Ovary (tissue), 3 donors: ENCODE measurements around the gene EMILIN2.

Source experiments
- EP300 ChIP-seq: sonication (generic); formaldehyde crosslinking; IDR thresholded peaks from one replicate; pipeline ENCODE4 v1.6.1; 2017; ENCODE audit warnings: antibody characterized with exemption
- POLR2A ChIP-seq: fragments of 450-650 bp; IDR thresholded peaks from one replicate; pipeline ENCODE4 v1.6.1; 2017; ENCODE audit warnings: antibody characterized with exemption, mild to moderate bottlenecking, moderate library complexity
- TF ChIP-seq, protein P1 (sequence below), 3 donors: fragments of 450-650 bp in 2 of 3; fragments of 200-600 bp in 1 of 3; IDR thresholded peaks; one replicate each; pipeline versions ENCODE4 v1.5.1 to v1.8.0; 2016 to 2022; ENCODE audit warnings: antibody characterized with exemption in 3 of 3, mild to moderate bottlenecking in 1 of 3
- donor health status: DM: no; HTN: no; CAD: no.

DNA sequence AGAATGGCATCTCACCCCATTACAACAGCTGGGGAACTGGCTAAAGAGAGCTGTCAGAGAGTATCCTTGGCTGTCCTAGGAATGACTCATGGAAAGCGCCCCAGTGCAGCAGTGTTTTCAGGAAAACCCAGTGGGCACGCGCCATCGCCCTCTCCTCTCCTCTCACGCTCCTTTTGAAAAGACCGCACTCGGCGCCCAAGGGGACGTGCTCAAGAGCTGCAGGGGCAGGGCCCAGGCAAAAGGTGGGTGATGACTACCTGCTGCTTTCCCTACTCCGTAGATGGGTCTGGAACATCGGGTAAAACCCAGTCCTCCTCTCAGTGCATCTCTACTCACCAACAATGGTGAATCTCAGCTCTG lies 68.1 kb downstream of the EMILIN2 start:
- TF ChIP-seq, protein P1, sequence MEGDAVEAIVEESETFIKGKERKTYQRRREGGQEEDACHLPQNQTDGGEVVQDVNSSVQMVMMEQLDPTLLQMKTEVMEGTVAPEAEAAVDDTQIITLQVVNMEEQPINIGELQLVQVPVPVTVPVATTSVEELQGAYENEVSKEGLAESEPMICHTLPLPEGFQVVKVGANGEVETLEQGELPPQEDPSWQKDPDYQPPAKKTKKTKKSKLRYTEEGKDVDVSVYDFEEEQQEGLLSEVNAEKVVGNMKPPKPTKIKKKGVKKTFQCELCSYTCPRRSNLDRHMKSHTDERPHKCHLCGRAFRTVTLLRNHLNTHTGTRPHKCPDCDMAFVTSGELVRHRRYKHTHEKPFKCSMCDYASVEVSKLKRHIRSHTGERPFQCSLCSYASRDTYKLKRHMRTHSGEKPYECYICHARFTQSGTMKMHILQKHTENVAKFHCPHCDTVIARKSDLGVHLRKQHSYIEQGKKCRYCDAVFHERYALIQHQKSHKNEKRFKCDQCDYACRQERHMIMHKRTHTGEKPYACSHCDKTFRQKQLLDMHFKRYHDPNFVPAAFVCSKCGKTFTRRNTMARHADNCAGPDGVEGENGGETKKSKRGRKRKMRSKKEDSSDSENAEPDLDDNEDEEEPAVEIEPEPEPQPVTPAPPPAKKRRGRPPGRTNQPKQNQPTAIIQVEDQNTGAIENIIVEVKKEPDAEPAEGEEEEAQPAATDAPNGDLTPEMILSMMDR (IDR thresholded peaks at IDR 0.05), result no peak
- TF ChIP-seq EP300 (no peak), POLR2A (no peak)
